Spinal cord (tissue), 10 donors: ENCODE data around the gene GALNT15. TPM values are rescaled to one million over a fixed set of nuclear protein-coding genes. Genes with fewer than 3 reads are reported as not detected.

Source experiments
- DNase-seq, 6 donors: peaks; one replicate each; pipeline versions ENCODE4 v3.0.0 to v3.0.0-alpha.2; 2013 to 2015; ENCODE audit warnings: low spot score in 6 of 6, low read depth in 4 of 6
- H3K27ac ChIP-seq: one replicate; pipeline ENCODE4 v1.5.1; 2013; ENCODE audit warnings: low read depth, low read length, control low read depth
- H3K27me3 ChIP-seq: one replicate; pipeline ENCODE4 v1.6.1; 2013; ENCODE audit warnings: low read length; ENCODE audit not compliant: control insufficient read depth, insufficient read depth
- H3K36me3 ChIP-seq: one replicate; pipeline ENCODE4 v1.6.1; 2013; ENCODE audit warnings: low read length; ENCODE audit not compliant: control insufficient read depth, insufficient read depth
- H3K4me1 ChIP-seq: one replicate; pipeline ENCODE4 v1.6.1; 2013; ENCODE audit warnings: low read length; ENCODE audit not compliant: control insufficient read depth, insufficient read depth
- H3K4me3 ChIP-seq: one replicate; pipeline ENCODE4 v1.5.1; 2013; ENCODE audit warnings: low read depth, low read length, control low read depth
- H3K9me3 ChIP-seq: one replicate; pipeline ENCODE4 v1.6.1; 2013; ENCODE audit warnings: low read length; ENCODE audit not compliant: control insufficient read depth, insufficient read depth
- WGBS: methylation state at CpG from one replicate; pipeline ENCODE4 v1.1.5; 2013; ENCODE audit warnings: missing lambda C conversion rate; ENCODE audit not compliant: insufficient coverage; 5-methylcytosine and 5-hydroxymethylcytosine counted together
- polyA plus RNA-seq, 2 donors: library from polyadenylated mRNA; unstranded; fragments of 120-200 nt; gene quantifications; one replicate each; pipeline ENCODE4 v1.2.1, GENCODE V29; 2013; ENCODE audit not compliant: insufficient read length in 2 of 2
- total RNA-seq, 2 donors: library from RNA; depleted of rRNA in 1 of 2; stranded (reverse); fragments of 120-200 nt in 1 of 2; fragments of >200 nt in 1 of 2; gene quantifications; one replicate each; pipeline versions ENCODE4 v1.2.3 to v1.2.4, GENCODE V29; 2013 to 2014
- donor health status: healthy.

The GALNT15 gene
- total and polyA plus RNA-seq, 4 donors: 7.8 to 19.1 (median 10.1) TPM

- Histone ChIP-seq H3K4me1 (no peaks in the 10 kb centered on the region), H3K9me3 (no peaks in the 10 kb centered on the region), H3K27me3 (no peaks in the 10 kb centered on the region), H3K4me3 (no peak overlapping the region), H3K36me3 (no peaks in the 10 kb centered on the region), H3K27ac (no peak overlapping the region)
- no peak for DNase-seq
- 69% methylated on average over 4 of the region's 9 CpGs for WGBS
Observed at GRCh38 chr3:16211176-16211904, 36.9 kb downstream of the GALNT15 start.

- DNase-seq: no peak
- H3K4me1 ChIP-seq: no peaks in the 10 kb centered on the region
- H3K27ac ChIP-seq: no peak overlapping the region
- no peaks in the 10 kb centered on the region for H3K9me3 ChIP-seq
- no peaks in the 10 kb centered on the region for H3K27me3 ChIP-seq
- no peak overlapping the region for H3K4me3 ChIP-seq
- 70% methylated on average over 2 of the region's 4 CpGs for WGBS
- no peaks in the 10 kb centered on the region for H3K36me3 ChIP-seq
Observed at GRCh38 chr3:16214366-16214765, 39.9 kb downstream of the GALNT15 start.

- Histone ChIP-seq H3K27ac (no peak overlapping the region), H3K9me3 (no peaks in the 10 kb centered on the region), H3K4me3 (no peak overlapping the region), H3K36me3 (peaks cover 2% of the 10 kb centered on the region), H3K4me1 (no peaks in the 10 kb centered on the region), H3K27me3 (no peaks in the 10 kb centered on the region)
- 91% methylated on average over 15 of the region's 17 CpGs for WGBS
- no peak for DNase-seq
Observed at GRCh38 chr3:16216373-16216935, 42.0 kb downstream of the GALNT15 start.

DNA sequence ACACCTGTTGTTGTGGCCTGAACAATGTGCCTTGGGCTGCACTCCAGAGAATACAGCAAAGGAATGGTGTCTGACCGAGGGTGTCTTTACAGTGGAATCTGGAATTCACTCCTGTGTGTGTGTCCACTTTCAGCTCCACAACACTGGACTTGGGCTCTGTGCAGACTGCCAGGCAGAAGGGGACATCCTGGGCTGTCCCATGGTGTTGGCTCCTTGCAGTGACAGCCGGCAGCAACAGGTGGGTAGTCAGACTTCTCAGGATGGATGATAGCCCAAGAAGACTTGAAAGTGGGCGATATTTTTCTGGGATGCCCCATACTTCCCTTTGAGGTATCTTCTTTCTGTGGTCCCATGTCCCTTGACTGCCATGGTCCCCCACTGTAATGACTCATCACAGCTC lies 45.3 kb downstream of the GALNT15 start:
- Histone ChIP-seq H3K36me3 (peaks cover 2% of the 10 kb centered on the region), H3K9me3 (peaks cover 3% of the 10 kb centered on the region), H3K4me1 (no peaks in the 10 kb centered on the region), H3K4me3 (no peak overlapping the region), H3K27me3 (no peaks in the 10 kb centered on the region), H3K27ac (no peak overlapping the region)
- 100% methylated on average over 2 of the region's 3 CpGs for WGBS
- DNase-seq: no peak

DNA sequence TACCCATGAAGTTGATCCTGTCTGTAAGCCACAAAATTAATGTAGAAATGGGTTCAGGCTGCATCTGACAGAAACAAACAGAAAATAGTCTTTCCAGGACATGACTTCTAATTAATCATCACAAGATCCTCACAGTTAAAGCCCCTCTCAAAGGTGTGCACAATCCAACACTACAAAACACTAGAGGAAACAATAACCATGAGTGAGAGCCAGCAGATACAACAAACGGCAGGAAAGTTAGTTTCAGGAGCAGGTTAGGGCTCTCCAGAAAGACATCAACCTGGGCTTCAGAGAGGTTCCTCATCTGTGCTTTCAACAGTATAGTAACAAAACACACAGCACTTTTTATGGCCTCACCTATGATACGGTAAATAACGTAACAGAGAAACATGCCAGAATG lies 47.5 kb downstream of the GALNT15 start:
- H3K27ac ChIP-seq: no peak overlapping the region
- no peak for DNase-seq
- no peaks in the 10 kb centered on the region for H3K4me1 ChIP-seq
- H3K4me3 ChIP-seq: no peak overlapping the region
- peaks cover 3% of the 10 kb centered on the region for H3K9me3 ChIP-seq
- 100% methylated on average over 1 of the region's 3 CpGs for WGBS
- H3K27me3 ChIP-seq: no peaks in the 10 kb centered on the region
- H3K36me3 ChIP-seq: peaks cover 2% of the 10 kb centered on the region

DNA sequence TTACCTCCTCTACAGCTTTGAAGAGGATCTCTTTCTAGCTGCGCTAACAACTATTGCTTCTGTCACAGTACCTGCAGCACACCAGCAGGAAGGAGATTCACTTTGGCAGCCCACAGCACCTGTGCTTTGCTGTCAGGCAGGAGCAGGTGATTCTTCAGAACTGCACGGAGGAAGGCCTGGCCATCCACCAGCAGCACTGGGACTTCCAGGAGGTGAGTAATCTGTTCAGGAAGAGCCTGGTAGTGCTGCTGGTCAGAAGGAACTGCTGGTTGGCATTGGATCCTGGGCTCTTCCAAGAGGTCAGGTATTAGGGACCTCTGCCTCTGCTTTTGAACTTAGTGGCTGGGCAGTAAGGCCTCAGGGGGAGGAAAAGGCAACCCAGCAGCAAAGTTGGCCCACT lies 48.1 kb downstream of the GALNT15 start:
- H3K9me3 ChIP-seq: peaks cover 3% of the 10 kb centered on the region
- H3K27me3 ChIP-seq: no peaks in the 10 kb centered on the region
- H3K4me1 ChIP-seq: no peaks in the 10 kb centered on the region
- DNase-seq: no peak
- H3K4me3 ChIP-seq: no peak overlapping the region
- 86% methylated on average over 2 of the region's 2 CpGs for WGBS
- H3K27ac ChIP-seq: no peak overlapping the region
- H3K36me3 ChIP-seq: peaks cover 2% of the 10 kb centered on the region

- WGBS: no CpG with 5 or more reads among the region's 2 CpGs
- no peaks in the 10 kb centered on the region for H3K4me1 ChIP-seq
- H3K4me3 ChIP-seq: no peak overlapping the region
- no peaks in the 10 kb centered on the region for H3K27me3 ChIP-seq
- no peak overlapping the region for H3K27ac ChIP-seq
- H3K36me3 ChIP-seq: peaks cover 2% of the 10 kb centered on the region
- DNase-seq: no peak
- peaks cover 3% of the 10 kb centered on the region for H3K9me3 ChIP-seq
Observed at GRCh38 chr3:16224325-16224724, 49.8 kb downstream of the GALNT15 start.

DNA sequence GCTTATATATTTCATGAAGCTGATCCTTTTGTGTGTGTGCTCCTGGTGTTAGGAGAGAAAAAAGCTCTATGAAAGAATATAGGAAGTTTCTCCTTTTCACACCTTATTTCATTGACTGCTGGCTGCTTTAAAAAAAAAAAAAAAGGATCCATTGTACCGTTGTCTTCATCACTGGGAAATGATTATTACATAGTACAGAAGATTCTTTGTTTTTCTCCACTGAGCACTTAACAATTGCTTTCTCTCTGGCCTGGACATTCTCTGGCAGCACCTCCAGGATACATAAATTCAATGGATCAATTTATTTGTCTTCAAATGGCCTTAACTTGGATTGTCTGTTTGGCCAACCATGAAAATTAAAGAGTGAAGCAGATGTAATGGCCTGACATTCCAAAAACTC lies 53.1 kb downstream of the GALNT15 start:
- peak in 1 of 6 donors; percentile 11 for DNase-seq
- Histone ChIP-seq H3K36me3 (no peaks in the 10 kb centered on the region), H3K4me3 (no peak overlapping the region), H3K9me3 (no peaks in the 10 kb centered on the region), H3K27me3 (no peaks in the 10 kb centered on the region), H3K4me1 (no peaks in the 10 kb centered on the region), H3K27ac (no peak overlapping the region)
- WGBS: no CpG with 5 or more reads among the region's 1 CpG

DNA sequence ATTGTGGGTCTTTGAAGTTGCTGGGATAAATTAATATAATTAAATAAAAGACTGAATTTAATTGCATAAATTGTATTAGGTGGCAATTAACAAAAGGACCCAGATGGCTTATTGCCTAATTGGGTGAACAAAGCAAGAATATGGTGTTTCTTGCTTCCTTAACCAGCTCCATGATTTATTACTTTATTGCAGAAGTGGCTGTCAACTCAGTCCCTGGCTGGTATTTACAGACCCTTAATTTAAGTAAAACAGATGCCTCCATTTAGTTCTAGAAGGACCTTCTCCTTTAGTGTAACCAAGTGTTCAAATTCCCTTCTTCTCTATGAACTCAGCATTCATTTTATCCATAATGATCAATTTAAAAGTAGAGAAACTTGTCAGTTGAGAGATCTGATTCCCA lies 55.2 kb downstream of the GALNT15 start:
- no peak overlapping the region for H3K27ac ChIP-seq
- H3K9me3 ChIP-seq: no peaks in the 10 kb centered on the region
- H3K36me3 ChIP-seq: no peaks in the 10 kb centered on the region
- no peaks in the 10 kb centered on the region for H3K4me1 ChIP-seq
- H3K4me3 ChIP-seq: no peak overlapping the region
- no peaks in the 10 kb centered on the region for H3K27me3 ChIP-seq
- DNase-seq: no peak

DNA sequence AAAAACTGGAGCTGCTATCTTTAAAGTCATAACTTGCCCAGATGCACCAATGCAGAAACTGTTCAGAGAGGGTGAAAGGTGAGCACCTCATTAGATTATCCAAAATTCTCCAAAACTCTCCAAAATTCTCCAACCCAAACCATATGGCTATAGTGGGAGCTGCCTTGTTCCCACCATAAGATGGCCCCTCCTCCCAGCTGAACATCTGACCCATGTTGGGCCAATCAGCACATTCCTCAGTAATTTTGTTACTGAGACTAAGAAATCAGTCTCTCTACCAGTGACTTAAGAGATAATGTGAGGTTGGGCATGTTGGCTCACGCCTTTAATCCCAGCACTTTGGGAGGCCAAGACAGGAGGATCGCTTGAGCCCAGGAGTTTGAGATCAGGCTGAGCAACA lies 57.5 kb downstream of the GALNT15 start:
- Histone ChIP-seq H3K36me3 (no peaks in the 10 kb centered on the region), H3K27ac (no peak overlapping the region), H3K9me3 (no peaks in the 10 kb centered on the region), H3K27me3 (no peaks in the 10 kb centered on the region), H3K4me3 (no peak overlapping the region), H3K4me1 (no peaks in the 10 kb centered on the region)
- no peak for DNase-seq
- WGBS: no CpG with 5 or more reads among the region's 2 CpGs
